Left lung (tissue), 10 donors: ENCODE results near the gene ARFGAP3. TPM values are rescaled to one million over a fixed set of nuclear protein-coding genes. Genes with fewer than 3 reads are reported as not detected.

Experiments used
- ATAC-seq: fragments of 200-7000 bp; cut with Tn5 transposase; one replicate; pipeline ENCODE4 v1.9.1; 2020; ENCODE audit warnings: moderate library complexity
- DNase-seq, 4 donors: peaks; one replicate each; pipeline ENCODE4 v3.0.0-alpha.2; 2013 to 2020
- H3K27ac ChIP-seq, 2 donors: fragments of 200-600 bp; sonication (generic) in 1 of 2; one replicate each; pipeline versions ENCODE4 v1.5.0 to v1.8.0; 2020 to 2021
- H3K27me3 ChIP-seq, 2 donors: fragments of 200-600 bp; sonication (generic) in 1 of 2; one replicate each; pipeline versions ENCODE4 v1.5.0 to v1.8.0; 2020 to 2021
- H3K36me3 ChIP-seq, 2 donors: fragments of 200-600 bp; sonication (generic) in 1 of 2; one replicate each; pipeline versions ENCODE4 v1.5.0 to v1.8.0; 2020 to 2021
- H3K4me1 ChIP-seq, 2 donors: fragments of 200-600 bp; one replicate each; pipeline ENCODE4 v1.8.0; 2021
- H3K4me3 ChIP-seq, 2 donors: fragments of 200-600 bp; sonication (generic) in 1 of 2; one replicate each; pipeline versions ENCODE4 v1.5.0 to v1.8.0; 2020 to 2021; ENCODE audit warnings: mild to moderate bottlenecking in 1 of 2
- H3K9me3 ChIP-seq, 2 donors: fragments of 200-600 bp; sonication (generic) in 1 of 2; one replicate each; pipeline versions ENCODE4 v1.5.0 to v1.8.0; 2020 to 2021
- CTCF ChIP-seq, 2 donors: fragments of 200-600 bp; sonication (generic) in 1 of 2; IDR thresholded peaks; one replicate each; pipeline versions ENCODE4 v1.5.0 to v1.8.0; 2021; ENCODE audit warnings: antibody characterized with exemption in 2 of 2
- intact Hi-C, 2 donors: fragments of 100-400 bp; cut with DNase I; formaldehyde crosslinking; loops; one replicate each; pipeline versions ENCODE4 v1.11.2 to v1.14.2; 2022
- polyA plus RNA-seq, 6 donors: library from polyadenylated mRNA; unstranded; fragments of 120-200 nt; gene quantifications; one replicate each; pipeline ENCODE4 v1.2.1, GENCODE V29; 2013; ENCODE audit not compliant: insufficient read length in 6 of 6
- total RNA-seq, 2 donors: library from RNA; stranded (reverse); fragmentation: NEBNext Ultra II Directional; extraction: Animal tissue kit (Norgen Biotek cat#: 25700); gene quantifications; one replicate each; pipeline ENCODE4 v1.2.1, GENCODE V29; 2021
- donor health status: DM: no; HTN: yes; CAD: no.
- donor health status: DM: no; HTN: no; CAD: no.

The ARFGAP3 gene
- total and polyA plus RNA-seq, 8 donors, result 42.4 to 58.1 (median 49.6) TPM

GRCh38 chr22:42747701-42748513 is 109.2 kb downstream of the ARFGAP3 start:
- Histone ChIP-seq H3K36me3 (no peaks in the 10 kb centered on the region), H3K4me3 (no peak overlapping the region), H3K9me3 (no peaks in the 10 kb centered on the region), H3K27me3 (no peaks in the 10 kb centered on the region), H3K4me1 (peaks cover 5 to 35% of the 10 kb centered on the region in 2 donors), H3K27ac (peak overlapping the region; percentile 33 to 49)
- no peak for DNase-seq
- TF ChIP-seq CTCF (IDR thresholded peaks at IDR 0.05), result no peak
- ATAC-seq, result no peak
- intact Hi-C loops, result no loop called here

Other genes starting within 250 kb of the ARFGAP3 start
- 10 to 100 TPM; 56.6 to 61.6 TPM for gene POLDIP3, start 242.4 kb downstream of the ARFGAP3 start, total RNA-seq
- gene POLDIP3, start 242.4 kb downstream of the ARFGAP3 start, polyA plus RNA-seq, result 100 to 1,000 TPM; 107 to 126 (median 111) TPM
- gene ATP5MGL, start 216.7 kb downstream of the ARFGAP3 start, total RNA-seq, result 1 to 10 TPM in 1 of 2 donors, under 1 TPM in 1; 0.60 to 1.2 TPM
- gene ATP5MGL, start 216.7 kb downstream of the ARFGAP3 start, polyA plus RNA-seq, result under 1 TPM in 3 of 6 donors, not detected in 3; 0.23 to 0.45 (median 0.40) TPM
- gene CYB5R3, start 207.9 kb downstream of the ARFGAP3 start, total RNA-seq, result 100 to 1,000 TPM; 250 to 265 TPM
- gene CYB5R3, start 207.9 kb downstream of the ARFGAP3 start, polyA plus RNA-seq, result 100 to 1,000 TPM; 116 to 153 (median 149) TPM
- gene A4GALT, start 136.4 kb downstream of the ARFGAP3 start, total RNA-seq, result 10 to 100 TPM; 11.2 to 21.3 TPM
- gene A4GALT, start 136.4 kb downstream of the ARFGAP3 start, polyA plus RNA-seq, result 1 to 10 TPM; 1.9 to 2.8 (median 2.6) TPM
- 100 to 1,000 TPM; 119 to 149 TPM for gene PACSIN2, start 157.9 kb upstream of the ARFGAP3 start, total RNA-seq
- 10 to 100 TPM; 63.4 to 66.9 (median 66.0) TPM for gene PACSIN2, start 157.9 kb upstream of the ARFGAP3 start, polyA plus RNA-seq
- gene TTLL1, start 232.1 kb upstream of the ARFGAP3 start, total RNA-seq, result 1 to 10 TPM; 5.3 to 6.0 TPM
- gene TTLL1, start 232.1 kb upstream of the ARFGAP3 start, polyA plus RNA-seq, result 10 to 100 TPM; 14.5 to 19.1 (median 17.0) TPM